Measurements from ENCODE around the gene LYPD3.
A peak's percentile ranks its signal among the peaks of the same experiment; 100 is the strongest.
"Not testable (repeated sequence)": the region's sequence is repeated elsewhere in the genome, so short reads cannot be mapped to it uniquely, and the experiment has no call there.

LYPD3 gene

GRCh38 chr19:43465468-43466120, at the start of gene LYPD3:
Gene LYPD3 (minus strand): TSS chr19:43465608. CDS start chr19:43465571, 37 bp downstream.
- ATAC-seq (no peak), DNase-seq (peak; percentile 33)

GRCh38 chr19:43512399-43512798, 47.0 kb upstream of the LYPD3 start:
- ATAC-seq, DNase-seq: not testable (repeated sequence)

DNA sequence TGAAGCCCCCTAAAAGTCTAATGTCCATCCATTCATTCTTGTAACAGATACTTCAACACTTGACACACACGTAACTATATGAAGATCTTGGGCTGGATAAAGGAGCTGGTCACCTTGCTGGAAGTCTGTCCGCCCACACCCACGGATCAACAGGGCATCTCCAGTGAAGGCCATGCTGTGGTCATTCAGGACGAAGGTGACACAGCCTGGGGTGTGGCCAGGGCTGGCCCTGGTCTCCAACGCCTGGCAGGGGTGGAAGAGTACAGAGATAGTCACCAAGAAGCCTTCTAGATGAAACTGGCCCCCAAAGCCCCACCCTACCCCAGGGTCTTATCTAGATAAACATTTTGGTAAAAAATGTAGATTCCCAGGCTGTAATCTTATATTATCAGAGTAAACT, 45.9 kb upstream of the LYPD3 start:
- ATAC-seq (no peak), DNase-seq (no peak)

DNA sequence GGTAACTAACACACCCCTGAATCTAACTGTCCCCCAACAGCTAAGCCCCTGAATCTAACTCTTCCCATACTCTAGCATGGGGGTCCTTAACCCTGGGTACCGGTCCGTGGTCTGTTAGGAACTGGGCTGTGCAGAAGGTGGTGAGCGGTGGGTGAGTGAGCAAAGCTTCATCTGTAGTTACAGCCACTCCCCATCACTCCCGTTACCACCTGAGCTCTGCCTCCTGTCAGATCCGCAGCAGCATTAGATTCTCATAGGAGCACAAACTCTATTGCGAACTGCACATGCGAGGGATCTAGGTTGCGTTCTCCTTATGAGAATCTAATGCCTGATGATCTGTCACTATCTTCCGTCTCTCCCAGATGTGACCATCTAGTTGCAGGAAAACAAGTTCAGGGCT, 45.3 kb upstream of the LYPD3 start:
- no peak for ATAC-seq

GRCh38 chr19:43507880-43508279, 42.5 kb upstream of the LYPD3 start:
- DNase-seq = no peak
- ATAC-seq = no peak

More for the DNA sequence above, 45.3 kb upstream of the LYPD3 start:
- DNase-seq = no peak

- ATAC-seq (no peak), DNase-seq (no peak)
Observed at GRCh38 chr19:43506629-43507028, 41.2 kb upstream of the LYPD3 start.

DNA sequence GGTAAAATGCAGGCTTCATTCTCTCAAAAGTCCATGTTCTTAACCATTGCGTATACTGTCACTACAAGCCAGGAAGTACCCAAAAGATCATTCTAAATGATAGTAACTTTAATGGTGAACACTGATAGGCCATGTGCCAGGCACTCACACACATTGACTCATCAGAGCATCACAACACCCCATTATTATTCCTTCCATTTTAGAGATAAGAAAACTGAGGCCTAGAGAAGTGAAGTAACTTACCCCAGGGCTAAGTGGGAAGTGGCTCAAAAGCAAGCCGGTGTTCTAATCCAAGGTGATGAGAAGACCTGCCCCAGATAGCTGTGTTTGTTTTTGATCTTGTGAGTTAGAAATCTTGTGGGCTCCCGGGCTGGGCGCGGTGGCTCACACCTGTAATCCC, 40.5 kb upstream of the LYPD3 start:
- no peak for DNase-seq
- no peak for ATAC-seq

DNA sequence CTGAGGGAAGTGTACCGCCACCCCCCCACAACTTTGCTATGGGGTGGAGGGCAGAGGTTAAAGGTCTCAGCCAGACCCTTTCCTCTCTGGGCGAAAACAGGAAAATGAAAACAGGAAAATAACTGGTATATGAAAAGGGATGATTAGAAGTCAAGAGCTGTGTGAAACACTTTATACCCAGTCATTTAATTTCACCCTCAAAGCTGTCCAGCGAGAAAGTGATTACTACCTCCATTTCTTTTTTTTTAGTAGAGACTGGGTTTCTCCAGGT, 39.7 kb upstream of the LYPD3 start:
- DNase-seq = no peak
- ATAC-seq = no peak

DNA sequence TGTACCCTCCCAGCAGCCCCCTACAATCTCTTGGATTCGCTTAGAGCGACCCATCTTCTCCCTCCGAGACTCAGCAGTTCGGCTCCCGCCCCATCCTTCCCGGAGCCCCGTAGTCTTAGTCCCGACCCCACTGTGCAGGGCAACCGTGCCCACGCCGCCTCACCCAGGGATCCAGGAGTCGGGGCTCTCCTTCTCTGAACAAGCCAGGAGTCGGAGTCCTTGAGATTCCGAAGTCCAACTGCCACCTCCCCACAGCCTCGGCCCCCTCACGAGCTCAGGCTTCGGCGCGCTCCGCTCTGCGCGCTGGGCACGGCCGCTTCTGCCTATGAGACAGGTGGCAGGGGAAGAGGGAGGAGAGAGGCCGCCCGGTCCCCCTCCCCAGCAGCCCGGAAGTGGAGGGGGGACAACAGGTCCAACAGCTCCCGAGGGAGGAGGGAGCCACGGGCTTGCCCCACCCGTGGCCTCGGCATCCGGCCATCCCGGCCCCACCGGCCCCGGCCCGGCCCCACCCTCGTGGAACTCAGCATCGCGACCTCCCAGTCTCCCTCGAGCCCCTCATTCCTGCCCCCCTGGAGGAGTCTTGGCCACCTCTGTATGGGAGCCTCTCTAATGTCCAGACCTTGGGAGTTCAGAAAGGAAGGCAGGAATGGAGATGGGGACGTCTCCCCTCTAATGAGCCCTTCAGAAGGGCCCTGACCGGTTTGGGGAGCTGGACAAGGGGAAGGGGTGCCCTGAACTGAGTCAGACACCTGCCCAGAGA, 39.2 kb upstream of the LYPD3 start, which contains the start of gene PHLDB3:
PHLDB3 (minus strand) TSS at position 321 of the 760 bp plus-strand sequence. CDS start 628 bp downstream, outside the sequence.
- peak; percentile 61 for DNase-seq
- ATAC-seq = peak; percentile 38

- peak; percentile 95 for ATAC-seq
- peak; percentile 99 for DNase-seq
Observed at GRCh38 chr19:43503501-43504425, 38.4 kb upstream of the LYPD3 start.

DNA sequence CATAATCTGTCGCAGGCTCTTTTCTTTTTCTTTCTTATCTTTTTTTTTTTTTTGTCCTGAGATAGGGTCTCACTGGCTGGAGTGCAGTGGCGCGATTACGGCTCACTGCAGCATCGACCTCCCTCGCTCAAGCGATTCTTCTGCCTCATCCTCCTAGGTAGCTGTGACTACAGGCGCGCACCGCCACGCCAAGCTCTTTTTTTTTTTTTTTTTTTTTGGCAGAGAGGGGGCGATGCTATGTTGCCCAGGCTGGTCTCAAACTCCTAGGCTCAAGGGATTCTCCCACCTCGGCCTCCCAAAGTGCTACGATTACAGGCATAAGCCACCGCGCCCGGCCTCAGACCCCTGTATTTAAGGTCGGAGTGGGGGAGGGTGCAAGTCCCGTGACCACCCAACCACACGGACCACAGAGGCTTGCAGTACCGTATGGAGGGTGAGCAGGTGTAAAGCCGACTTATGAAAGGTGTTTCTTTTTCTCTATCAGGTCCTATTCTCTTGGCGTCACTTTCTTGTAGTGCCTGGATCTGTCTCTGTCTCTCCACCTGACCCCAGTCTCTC, 37.1 kb upstream of the LYPD3 start:
- DNase-seq (no peak), ATAC-seq (no peak)

DNA sequence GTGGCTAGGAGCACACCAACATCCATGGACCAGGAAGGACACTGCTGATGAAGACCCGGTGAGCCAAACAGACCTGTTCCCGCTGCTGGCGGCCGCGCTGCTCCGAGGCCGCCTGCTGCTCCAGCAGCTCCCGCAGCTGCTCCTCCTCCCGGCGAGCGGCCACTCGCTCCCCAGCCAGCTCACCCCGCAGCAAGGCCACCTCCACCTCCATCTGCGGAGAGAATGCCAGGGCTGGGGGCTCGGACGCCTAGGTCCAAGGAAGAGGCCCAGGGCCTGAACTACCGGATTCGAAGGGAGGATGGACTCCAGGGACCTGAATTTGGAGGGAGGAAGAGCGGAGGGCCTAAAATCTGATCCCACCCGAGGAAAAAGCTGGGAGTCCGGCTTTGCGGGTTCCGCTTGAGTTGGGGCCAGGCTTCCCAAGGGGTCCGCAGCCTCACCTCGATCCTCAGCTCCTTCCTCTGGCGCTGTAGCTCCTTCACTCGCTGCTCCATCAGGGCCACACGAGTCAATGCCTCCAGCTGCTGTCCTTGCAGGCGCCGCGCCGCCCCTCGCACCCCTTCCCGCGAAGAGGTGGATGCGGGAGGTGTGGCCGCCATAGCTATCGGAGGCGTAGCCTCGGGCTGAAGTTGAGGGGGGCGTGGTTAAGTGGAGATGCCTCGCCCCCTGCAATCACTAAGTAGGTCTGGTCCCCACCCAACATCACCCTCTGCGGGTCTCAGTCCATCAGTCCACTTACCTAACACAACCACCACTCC, 36.4 kb upstream of the LYPD3 start:
- ATAC-seq (no peak), DNase-seq (no peak)

GRCh38 chr19:43499042-43499441, 33.6 kb upstream of the LYPD3 start:
- ATAC-seq (no peak), DNase-seq (no peak)

DNA sequence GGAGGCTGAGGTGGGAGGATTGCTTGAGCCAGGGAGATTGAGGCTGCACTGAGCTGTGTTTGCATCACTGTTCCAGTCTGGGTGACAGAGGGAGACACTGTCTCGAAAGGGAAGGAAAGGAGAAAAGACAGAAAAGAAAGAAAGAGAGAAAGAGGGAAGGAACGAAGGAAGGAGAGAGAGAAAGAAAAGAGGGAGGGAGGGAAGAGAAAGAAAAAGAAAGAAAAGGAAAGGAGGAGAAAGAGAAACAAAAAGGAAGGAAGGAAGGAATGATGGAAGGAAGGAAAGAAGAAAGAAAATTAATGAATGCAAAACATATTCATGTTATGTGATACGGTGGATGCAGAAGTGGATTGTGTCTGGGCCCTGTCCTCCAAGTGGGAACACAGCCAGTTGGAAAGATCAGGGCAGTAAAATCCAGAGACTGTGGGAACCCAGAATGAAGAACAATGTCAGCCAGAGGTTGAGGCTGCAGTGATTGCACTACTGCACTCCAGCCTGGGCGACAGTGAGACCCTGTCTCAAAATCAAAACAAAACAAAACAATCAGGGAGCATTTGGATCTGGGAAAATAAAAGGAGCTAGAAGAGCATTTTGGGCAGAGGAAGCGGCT, 32.9 kb upstream of the LYPD3 start:
- DNase-seq (no peak), ATAC-seq (no peak)

GRCh38 chr19:43496960-43497359, 31.6 kb upstream of the LYPD3 start:
- no peak for ATAC-seq
- no peak for DNase-seq

GRCh38 chr19:43495082-43495481, 29.7 kb upstream of the LYPD3 start:
- ATAC-seq = no peak

GRCh38 chr19:43490759-43491158, 25.4 kb upstream of the LYPD3 start:
- no peak for ATAC-seq
- DNase-seq = no peak

More at GRCh38 chr19:43495082-43495481, 29.7 kb upstream of the LYPD3 start:
- no peak for DNase-seq

- ATAC-seq = no peak
- DNase-seq = no peak
Observed at GRCh38 chr19:43489979-43490599, 24.7 kb upstream of the LYPD3 start.

DNA sequence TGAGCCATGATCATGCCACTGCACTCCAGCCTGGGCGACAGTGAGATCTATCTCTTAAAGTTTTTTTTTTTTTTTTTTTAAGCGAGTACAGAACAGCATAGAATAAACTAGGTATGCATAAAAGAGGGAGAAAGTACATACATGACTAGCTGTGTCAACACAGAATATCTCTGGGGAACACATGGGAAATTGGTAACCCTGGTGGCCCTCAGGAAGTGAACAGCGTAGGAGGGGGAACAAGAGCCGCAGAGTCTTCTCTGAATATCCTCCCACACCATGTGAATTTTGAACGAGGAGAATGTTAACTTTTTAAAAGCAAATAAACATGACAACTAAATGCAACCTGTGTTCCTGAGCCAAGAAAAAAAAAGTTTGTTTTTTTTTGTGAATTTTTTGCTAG, 23.9 kb upstream of the LYPD3 start:
- DNase-seq (no peak), ATAC-seq (no peak)

- ATAC-seq = no peak
- DNase-seq = no peak
Observed at GRCh38 chr19:43488179-43488578, 22.8 kb upstream of the LYPD3 start.

DNA sequence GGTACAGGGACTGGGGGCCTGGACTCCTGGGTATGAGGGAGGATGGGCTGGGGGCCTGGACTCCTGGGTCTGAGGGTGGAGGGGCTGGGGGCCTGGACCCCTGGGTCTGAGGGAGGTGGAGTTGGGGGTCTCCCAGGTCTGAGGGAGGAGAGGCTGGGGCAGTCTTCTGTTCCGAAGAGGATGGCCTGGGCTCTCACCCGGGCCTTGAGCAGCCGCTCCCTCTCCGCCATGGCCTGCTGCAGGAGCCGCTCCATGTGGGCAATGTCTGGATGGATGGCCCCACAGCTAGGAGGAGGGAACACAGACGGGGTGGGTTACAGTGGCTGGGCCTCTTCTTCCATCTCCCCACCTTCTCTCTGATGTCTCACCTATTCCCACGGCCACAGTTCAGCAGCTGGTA, 21.0 kb upstream of the LYPD3 start:
- ATAC-seq (no peak), DNase-seq (no peak)

Measured in stimulated activated naive CD8-positive, alpha-beta T cell treated with anti-CD3 and anti-CD28 coated beads, Interleukin-15, Interleukin-2, amounts not matched to agents 100 U/mL and 50 U/mL, for 24 hours (primary cell).